ENCODE data around the gene TTC33.
"Not testable (repeated sequence)": the region's sequence is repeated elsewhere in the genome, so short reads cannot be mapped to it uniquely, and the experiment has no call there.

TTC33 gene

DNA sequence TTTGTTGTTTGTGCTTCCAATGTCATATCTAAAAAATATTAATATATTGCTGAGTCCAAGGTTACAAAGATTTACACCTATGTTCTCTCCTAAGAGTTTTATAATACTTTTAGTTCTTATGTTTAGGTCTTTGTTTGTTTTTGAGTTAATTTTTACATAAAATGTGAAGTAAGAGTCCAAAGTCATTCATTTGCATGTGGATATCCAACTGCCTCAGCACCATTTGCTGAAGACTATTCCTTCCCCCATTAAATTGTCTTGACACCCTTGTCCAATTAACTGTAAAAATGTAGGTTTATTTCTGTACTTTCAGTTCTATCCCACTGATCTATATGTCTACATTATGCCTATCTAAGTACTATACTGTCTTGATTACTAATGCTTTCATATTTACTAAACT is 35.7 kb downstream of the TTC33 start:
- no peak for DNase-seq (ENCODE audit: extremely low read depth in 1 of 2, low read depth in 1 of 2)

GRCh38 chr5:40717281-40717680 is 38.5 kb downstream of the TTC33 start:
- DNase-seq (ENCODE audit: extremely low read depth in 1 of 2, low read depth in 1 of 2) = no peak

DNA sequence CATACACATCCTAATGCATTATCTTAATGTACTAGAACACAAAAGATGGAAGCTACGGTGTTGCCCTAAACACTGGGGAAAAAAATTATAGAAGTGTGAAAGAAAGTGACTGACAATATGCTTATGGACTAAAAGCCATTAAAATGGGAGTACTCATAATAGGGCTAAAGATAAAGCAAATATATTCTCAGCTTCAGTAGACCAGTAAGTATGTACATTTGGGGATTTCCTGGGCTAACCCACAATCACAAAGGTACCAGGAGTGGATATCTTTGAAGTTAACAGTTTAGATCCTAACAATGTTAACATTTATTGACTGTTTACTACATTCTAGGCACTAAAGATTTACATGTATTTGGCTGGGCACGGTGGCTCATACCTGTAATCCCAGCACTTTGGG is 39.2 kb downstream of the TTC33 start:
- no peak for DNase-seq (ENCODE audit: extremely low read depth in 1 of 2, low read depth in 1 of 2)

- DNase-seq (ENCODE audit: extremely low read depth in 1 of 2, low read depth in 1 of 2) = no peak
These were observed 39.8 kb downstream of the TTC33 start for GRCh38 chr5:40716000-40716399.

DNA sequence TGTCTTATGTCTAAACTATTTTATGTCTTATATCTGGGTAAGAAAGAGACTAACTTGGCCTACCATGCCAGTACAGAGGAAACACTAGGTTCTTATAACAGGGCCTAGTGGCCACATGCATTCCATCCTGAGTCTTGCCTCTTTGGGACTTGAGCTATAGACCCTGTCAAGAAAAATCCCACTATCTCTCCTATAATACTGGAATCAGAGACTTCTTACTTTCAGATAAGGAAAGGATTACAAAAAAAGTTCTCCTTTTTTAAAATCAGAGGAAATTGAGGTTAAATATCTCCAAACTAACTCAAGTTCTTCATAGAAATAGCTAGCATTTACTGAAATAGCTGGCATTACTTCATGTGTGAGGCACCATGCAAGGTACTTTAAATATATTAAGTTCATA is 41.8 kb downstream of the TTC33 start:
- no peak for DNase-seq (ENCODE audit: extremely low read depth in 1 of 2, low read depth in 1 of 2)

DNA sequence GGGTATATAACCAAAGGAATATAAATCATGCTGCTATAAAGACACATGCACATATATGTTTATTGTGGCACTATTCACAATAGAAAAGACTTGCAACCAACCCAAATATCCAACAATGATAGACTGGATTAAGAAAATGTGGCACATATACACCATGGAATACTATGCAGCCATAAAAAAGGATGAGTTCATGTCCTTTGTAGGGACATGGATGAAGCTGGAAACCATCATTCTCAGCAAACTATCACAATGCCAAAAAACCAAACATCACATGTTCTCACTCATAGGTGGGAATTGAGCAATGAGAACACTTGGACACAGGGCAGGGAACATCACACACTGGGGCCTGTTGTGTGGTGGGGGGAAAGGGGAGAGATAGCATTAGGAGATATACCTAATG is 45.2 kb downstream of the TTC33 start:
- not testable (repeated sequence) for DNase-seq (ENCODE audit: extremely low read depth in 1 of 2, low read depth in 1 of 2)

GRCh38 chr5:40705484-40705883 is 50.3 kb downstream of the TTC33 start:
- DNase-seq (ENCODE audit: extremely low read depth in 1 of 2, low read depth in 1 of 2) = not testable (repeated sequence)

GRCh38 chr5:40702027-40702426 is 53.7 kb downstream of the TTC33 start:
- not testable (repeated sequence) for DNase-seq (ENCODE audit: extremely low read depth in 1 of 2, low read depth in 1 of 2)

DNA sequence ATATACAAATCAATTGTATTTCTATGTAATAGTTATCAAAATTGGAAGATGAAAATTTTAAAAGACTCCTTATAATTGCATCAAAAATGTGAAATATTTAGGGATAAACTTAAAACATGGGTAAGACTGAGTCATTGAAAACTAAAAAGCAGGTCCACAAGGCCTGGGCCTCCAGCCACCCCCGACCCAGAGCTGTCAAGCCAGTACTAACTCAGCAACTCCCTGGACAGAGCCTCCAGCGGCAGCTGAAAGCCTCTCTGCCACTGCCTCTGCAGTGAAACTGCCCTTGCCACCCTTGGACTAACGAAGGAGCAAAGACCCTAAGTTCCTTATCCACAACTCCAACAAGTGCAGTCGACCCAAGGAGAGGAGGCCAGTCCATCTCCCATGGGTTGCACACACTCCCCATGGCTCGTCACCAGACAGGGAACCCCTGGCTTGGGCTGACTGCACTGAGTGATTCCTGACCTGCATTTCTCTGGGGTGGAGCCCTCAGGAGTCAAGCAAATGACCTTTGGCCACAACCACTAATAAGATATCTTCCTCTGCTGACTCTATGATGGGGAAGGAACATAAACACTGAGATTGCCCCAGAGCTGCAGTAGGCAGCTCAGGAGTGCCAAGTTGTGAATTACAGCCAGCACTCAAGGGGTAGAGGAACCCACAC is 55.5 kb downstream of the TTC33 start:
- DNase-seq (ENCODE audit: extremely low read depth in 1 of 2, low read depth in 1 of 2) = no peak

GRCh38 chr5:40694433-40694832 is 61.3 kb downstream of the TTC33 start:
- DNase-seq (ENCODE audit: extremely low read depth in 1 of 2, low read depth in 1 of 2) = no peak

DNA sequence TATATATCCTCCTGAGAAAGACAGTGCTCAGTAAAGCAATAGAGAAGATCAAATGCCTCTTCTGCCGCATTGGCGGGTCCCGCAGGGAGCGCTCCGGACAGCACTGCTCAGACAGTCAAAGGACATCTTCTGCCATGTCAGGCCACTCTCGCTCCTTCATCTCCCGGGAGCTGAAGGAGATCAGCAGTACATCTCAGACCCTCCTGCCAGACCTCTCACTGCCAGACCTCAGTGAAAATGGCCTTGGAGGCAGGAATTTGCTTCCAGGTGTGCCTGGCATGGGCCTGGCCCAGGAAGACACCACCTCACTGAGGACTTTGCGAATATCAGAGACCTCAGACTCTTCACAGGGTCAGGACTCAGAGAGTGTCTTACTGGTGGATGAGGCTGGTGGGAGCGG is 63.9 kb downstream of the TTC33 start:
- DNase-seq (ENCODE audit: extremely low read depth in 1 of 2, low read depth in 1 of 2) = no peak

- DNase-seq (ENCODE audit: extremely low read depth in 1 of 2, low read depth in 1 of 2) = no peak
These were observed 65.5 kb downstream of the TTC33 start for GRCh38 chr5:40690267-40690666.

DNA sequence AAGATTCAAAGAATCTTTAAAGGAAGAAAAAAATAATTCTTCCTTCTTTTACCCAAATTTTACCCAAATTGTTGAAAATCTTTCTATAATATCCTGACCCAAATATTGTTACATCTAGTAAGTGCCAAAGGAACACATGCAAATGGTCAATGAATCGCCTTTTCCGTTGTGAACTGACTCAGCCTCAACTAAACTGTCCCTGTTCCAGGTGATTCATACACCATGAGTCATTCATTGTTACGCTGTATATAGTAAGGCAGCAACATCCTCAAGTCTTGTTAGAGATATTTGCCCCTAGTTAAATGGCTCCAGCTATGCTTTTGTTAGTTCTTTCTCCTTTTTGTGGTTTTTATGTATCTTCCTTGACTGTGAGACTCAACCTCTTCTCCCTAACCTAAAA is 66.3 kb downstream of the TTC33 start:
- no peak for DNase-seq (ENCODE audit: extremely low read depth in 1 of 2, low read depth in 1 of 2)

GRCh38 chr5:40688996-40689395 is 66.8 kb downstream of the TTC33 start:
- no peak for DNase-seq (ENCODE audit: extremely low read depth in 1 of 2, low read depth in 1 of 2)

- peak in 1 of 2 donors; percentile 74 for DNase-seq (ENCODE audit: extremely low read depth in 1 of 2, low read depth in 1 of 2)
These were observed 67.5 kb downstream of the TTC33 start for GRCh38 chr5:40688127-40688761.

DNA sequence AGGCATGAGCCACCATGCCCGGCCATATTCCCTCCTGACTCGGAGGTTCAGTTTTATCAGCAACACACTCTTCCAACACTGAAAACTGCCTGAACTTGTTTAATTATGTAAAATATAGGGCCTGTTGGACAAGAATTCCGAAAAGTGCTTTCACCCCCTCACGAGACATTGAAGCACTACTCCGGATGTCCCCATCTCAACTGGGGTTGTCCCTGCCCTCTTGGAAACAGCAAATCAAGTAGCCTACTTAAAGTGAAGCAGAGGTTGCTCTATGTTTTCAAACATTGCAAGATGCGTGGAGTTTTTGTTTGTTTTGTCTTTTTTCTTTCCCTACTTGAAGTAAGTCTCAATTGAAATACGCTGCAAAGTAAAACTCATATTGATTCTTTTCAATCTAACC is 68.4 kb downstream of the TTC33 start:
- no peak for DNase-seq (ENCODE audit: extremely low read depth in 1 of 2, low read depth in 1 of 2)

GRCh38 chr5:40685976-40686486 is 69.7 kb downstream of the TTC33 start:
- no peak for DNase-seq (ENCODE audit: extremely low read depth in 1 of 2, low read depth in 1 of 2)

DNA sequence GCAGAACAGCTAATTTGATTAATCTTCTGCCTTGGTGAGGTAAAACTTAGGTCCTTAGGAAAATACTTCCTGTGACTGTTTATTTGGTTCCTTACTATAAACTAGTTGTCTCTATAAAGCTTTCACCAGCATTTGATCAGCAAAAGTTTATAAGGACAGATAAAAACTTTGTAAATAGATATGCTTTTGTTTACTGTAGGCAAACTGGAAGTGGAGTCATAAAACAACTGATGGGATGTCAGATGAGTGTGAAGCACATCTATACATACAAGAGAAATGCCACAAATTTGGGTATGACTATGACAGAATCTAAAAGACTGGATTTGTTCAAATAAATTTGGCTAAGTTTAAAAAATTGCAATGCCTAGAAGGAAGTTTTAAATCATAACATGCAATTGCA is 70.6 kb downstream of the TTC33 start:
- DNase-seq (ENCODE audit: extremely low read depth in 1 of 2, low read depth in 1 of 2) = no peak

- no peak for DNase-seq (ENCODE audit: extremely low read depth in 1 of 2, low read depth in 1 of 2)
These were observed 72.5 kb downstream of the TTC33 start for GRCh38 chr5:40683305-40683704.

GRCh38 chr5:40682154-40683017 is 73.4 kb downstream of the TTC33 start:
- no peak for DNase-seq (ENCODE audit: extremely low read depth in 1 of 2, low read depth in 1 of 2)

GRCh38 chr5:40681363-40682153 is 74.2 kb downstream of the TTC33 start:
- no peak for DNase-seq (ENCODE audit: extremely low read depth in 1 of 2, low read depth in 1 of 2)

Measured in activated CD8-positive, alpha-beta memory T cell treated with anti-CD3 and anti-CD28 coated beads for 1 hour (primary cell).